ENCODE data around the gene CLCN4.

DNA sequence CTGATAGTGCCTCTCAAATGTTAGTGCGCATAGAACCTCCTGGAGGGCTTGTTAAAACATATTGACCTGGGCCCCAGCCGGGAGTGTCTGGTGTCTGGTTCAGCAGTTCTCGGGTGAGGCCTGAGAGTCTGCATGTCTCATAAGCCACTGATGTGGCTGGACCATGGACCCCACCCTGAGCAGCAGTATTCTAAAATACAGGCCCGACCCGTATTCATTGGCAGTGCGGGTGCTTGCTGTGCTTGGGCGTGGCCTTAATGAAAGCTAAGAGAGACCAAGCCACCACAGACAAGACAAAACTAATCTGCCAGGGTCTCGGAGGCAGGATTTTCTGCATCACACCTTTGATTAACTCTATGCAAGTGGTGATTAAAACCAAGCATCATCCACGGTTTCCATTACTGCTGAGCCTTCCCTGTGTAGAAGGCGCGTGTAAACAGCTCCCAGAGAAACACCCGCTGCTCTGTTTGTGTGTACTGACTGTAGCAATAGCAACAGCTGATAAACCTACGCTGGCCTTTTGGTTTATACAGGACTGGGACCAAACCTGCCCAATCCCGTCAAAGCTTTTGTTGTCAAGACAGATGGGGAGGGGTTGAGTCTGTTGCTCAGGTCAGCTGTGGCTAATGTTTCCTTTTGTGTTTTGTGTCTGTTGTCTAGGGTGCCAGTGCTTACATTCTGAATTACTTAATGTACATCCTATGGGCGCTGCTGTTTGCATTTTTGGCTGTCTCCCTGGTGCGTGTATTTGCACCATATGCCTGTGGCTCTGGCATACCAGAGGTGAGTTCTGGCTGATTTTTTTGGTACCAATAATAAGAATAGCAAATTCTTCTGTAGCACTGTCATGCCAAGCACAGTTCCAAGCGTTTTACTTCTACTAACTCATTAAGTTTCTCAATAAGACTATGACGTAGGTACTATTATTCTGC, 40.8 kb downstream of the CLCN4 start:
- TF ChIP-seq, protein P1, sequence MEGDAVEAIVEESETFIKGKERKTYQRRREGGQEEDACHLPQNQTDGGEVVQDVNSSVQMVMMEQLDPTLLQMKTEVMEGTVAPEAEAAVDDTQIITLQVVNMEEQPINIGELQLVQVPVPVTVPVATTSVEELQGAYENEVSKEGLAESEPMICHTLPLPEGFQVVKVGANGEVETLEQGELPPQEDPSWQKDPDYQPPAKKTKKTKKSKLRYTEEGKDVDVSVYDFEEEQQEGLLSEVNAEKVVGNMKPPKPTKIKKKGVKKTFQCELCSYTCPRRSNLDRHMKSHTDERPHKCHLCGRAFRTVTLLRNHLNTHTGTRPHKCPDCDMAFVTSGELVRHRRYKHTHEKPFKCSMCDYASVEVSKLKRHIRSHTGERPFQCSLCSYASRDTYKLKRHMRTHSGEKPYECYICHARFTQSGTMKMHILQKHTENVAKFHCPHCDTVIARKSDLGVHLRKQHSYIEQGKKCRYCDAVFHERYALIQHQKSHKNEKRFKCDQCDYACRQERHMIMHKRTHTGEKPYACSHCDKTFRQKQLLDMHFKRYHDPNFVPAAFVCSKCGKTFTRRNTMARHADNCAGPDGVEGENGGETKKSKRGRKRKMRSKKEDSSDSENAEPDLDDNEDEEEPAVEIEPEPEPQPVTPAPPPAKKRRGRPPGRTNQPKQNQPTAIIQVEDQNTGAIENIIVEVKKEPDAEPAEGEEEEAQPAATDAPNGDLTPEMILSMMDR (IDR thresholded peaks at IDR 0.05): no peak
- no peak for TF ChIP-seq POLR2A (IDR thresholded peaks at IDR 0.05)

Measured in tibial nerve (tissue), 3 donors.